Measurements from ENCODE around the gene ADGRB2.

- TF ChIP-seq CTCF (IDR thresholded peaks at IDR 0.05) (no peak), POLR2A (IDR thresholded peaks at IDR 0.05) (no peak)
Measured at GRCh38 chr1:31691446-31691845, 72.7 kb downstream of the ADGRB2 start.

Data from esophagus squamous epithelium (tissue), 4 donors.